HG03460 (cell line): ENCODE results near the gene IQCM.

Experiments
- ATAC-seq: cut with Tn5 transposase; IDR thresholded peaks from one replicate; pipeline ENCODE4 v1.9.1; 2021; ENCODE audit not compliant: unreplicated experiment

IQCM gene

DNA sequence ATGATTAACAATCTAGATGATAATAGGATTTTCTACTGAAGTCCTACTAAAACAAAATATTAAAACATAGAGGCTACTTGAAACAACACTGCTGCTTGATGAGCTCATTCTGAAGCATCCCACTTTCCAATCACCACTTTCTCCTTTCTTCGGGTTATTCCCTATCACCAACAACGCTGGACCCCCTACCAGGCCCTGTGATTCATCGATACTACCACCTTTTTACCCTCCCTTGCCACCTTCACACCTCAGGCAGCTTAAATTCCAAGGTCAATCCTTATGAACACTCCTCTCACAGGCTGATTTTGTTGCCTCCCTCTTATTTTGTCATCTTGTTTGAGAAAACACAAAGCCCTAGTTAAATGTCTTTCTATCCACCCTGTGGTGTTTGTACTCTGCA is 102.6 kb downstream of the IQCM start:
- ATAC-seq, result no peak

DNA sequence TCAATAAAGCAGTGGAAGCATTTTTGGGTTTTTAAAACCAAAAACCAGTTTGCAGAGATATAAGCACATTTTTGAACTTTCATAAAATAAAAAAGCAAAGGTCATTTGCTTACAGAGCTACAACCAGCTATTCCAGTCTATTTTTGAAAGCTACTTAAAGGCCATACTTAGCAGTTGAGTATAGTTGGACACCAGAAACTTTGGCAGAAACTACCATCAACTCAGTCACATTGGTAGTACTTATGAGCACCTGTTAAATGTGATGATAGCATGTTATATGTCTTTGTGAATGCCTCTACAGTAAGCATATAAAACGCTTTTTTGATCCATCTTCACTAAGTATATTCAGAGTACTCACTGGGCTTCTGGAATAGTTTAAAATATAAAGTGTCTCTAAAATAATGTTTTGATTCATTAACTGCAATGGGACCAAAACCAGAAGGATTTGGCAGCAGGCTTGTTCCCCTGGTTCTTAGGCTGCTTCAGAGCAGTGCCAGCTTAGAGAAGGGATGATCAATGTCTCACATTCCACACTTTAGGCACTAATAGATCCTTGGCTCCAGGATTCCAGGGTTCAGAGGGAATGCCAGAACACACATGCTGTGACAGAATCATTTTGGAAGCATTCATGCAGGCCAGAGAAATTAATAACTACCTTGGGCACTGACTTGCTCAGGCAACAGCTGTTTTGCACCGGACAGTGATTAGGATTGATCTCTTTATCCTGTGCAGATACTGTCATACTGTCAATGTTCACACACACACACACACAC is 103.9 kb downstream of the IQCM start:
- no peak for ATAC-seq

DNA sequence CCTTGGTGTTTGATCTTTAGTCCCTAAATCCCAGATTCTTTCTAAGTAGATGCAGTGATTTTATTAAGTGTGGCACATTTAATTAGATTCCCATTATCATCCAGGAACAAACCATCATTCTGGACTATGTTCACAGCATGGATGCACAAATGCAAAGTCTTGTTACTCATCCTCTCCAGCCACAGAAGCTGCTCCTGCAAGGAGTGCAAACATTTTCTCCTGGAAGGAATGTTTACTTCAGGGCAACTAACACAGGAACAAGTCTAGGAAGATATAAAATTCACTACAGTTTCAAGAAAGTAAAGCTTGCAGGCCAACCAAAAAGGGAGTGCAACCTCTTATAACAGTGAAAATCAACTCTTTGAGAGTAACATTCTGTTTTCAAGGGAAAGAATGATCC is 106.0 kb downstream of the IQCM start:
- no peak for ATAC-seq

DNA sequence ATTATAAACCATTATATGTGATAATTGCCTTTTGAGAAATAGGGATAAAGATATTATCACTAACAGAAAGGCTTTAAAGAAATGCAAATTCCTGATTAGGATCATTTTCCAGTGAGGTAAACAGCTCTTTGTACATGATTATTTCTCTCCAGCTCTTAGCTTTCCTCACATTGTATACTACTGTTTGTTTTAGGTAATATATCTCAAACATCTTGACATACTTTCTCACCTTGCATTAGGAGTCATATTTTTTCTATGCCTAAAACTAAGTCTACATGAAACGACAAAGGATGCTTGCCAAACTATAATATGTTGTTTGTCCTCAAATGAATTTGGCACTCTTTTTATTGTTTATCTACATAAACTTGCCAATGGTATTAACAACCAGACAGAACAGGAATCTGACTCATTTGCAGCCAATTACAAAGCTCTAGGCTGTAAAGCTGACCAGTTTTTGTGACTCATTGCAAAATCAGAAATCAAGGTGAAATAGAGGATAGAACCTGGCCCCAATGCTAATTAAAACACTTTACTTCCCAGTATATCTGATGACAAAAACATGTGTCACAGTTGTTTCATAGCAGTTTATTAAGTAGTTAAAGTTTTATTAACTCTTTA is 107.0 kb downstream of the IQCM start:
- ATAC-seq, result no peak

DNA sequence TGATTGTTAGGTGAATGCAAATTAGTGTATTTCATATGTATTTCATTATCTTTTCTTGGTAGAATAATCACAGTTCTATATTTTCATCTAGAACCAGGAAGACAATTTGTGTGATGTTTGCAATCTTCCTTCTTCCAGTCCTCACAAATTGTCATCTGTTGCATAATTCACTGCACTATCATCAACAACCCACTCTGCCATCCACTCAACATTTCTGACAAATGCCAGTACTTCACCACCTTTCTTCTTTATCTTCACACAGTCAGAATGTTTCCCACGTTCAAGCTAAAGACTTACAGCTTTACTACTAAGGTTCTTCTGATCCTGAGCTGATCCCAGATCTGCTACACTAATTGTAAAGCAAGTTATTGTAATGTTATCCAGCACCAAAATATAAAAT is 107.8 kb downstream of the IQCM start:
- no peak for ATAC-seq

DNA sequence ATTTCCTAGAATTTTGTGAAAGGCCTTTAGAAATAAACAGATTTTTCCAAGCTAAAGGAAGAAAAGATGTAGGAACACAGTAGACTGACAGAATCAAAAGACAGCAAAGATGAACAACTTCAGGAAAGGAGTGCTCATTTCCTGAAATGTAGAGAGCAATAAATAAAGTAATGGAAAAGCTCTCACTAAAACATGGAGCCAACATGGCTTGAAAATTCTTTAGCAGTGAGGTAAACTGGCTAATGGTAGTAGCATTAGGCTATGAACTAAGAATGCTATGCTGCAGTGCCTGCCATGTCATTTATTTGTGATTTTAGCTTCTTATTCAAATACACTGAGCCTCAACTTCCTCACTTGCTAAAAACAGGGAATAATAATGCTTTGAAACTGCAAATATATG is 108.7 kb downstream of the IQCM start:
- ATAC-seq, result no peak

DNA sequence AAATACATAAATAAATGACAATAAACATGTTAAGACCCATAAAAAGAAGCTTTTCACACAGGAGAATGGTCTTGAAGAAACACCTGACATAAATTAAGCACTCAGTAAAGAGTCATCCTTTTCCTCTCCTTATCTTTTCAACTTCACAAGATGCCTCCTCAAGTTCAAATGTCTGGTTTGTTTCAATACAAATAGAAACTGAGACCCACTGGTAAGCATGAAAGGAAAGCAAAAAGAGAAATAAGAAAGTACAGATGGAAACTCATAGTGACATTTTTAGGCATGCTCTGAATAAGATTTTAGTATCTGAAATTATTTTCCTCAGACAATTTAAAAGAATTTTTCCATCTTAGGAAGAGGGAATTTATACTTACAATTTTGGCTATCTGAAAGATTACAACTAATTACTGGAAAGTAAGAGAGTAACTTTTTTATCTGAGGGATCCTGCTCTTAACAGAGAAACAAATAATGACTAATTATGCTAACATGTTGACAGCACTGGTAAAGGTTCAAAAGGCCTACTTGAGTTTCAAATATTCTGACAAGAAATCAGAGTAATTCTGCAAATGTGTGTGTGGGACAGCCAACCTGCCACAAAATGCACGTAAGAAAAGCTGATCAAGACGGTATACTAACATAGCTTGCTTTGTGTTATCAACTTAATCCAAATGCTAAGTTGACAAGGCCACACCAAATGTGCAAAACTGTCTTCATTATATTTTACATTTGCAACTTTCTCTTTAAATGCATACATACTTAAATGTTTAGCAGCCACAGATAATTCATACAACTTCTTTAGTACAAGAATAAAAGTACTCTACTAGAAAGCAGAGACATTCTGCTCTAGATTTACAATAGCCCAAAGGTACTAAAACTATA is 113.0 kb downstream of the IQCM start:
- ATAC-seq, result no peak

DNA sequence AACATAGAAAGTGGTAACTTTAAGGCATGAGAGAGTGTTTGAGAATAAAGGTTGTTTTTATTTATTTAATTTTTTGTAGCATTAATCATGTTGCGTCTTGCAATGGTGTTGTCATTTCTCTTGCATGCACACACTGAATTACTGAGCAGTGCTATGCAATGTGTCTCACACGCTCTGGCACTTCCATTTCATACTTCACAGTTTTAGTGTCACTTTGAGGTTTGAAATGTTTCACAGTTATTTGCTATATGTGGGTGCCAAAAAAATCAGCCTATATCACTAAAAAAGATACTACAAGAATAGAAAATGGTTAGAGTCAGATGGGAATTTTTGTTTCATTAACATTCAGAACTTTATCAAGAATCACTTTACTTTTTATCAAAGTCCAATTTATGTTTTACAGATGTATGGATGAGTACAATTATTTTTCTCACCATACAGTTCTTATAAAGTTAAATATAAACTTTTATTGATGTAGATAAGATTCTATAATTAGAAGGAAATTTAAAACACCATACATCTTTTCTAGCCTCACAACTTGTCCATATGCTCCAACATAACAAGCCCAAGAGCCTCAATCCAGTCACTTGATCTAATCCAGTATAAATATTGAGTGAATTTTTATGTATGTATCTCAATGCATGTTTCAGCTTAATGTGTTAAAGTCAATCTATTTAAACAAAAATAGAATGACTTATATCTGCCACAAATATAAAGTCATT is 114.0 kb downstream of the IQCM start:
- no peak for ATAC-seq

DNA sequence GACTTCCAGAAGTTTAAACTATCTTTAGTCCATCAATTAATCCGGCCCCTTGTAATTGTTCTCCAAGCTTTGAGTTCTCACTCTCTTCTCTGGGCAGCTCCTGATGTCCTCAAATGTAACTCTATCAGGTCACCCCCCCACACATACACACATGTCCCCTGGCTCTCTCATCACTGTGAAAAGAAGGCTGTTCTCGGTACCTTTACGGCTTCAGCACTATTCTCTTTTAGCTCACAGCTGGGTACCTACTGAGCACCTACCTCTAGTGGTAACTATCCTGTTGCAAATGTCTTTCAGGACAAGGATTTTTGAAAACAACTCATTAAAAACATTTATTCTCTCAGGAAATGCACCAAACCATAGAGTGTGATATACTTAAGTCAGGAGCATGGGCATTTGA is 115.4 kb downstream of the IQCM start:
- ATAC-seq, result no peak

DNA sequence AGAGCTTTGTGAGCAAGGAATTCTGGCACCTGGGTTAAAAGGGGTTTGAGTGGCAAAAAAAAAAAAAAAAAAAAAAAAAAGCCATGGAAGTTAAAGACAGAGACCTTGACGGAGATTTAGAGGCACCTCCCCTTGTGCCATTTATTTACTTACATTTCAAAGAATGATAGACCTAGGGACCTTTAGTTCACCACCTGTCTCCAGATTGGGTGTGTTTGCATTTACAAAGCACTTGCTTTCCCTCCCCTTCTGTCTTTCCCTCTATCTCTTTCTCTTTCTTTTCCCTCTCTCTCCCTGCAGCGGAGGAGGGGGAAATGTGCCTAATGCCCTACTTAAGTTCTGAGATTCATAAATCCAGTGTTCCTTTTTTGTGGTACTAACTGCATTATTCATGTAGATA is 116.0 kb downstream of the IQCM start:
- no peak for ATAC-seq

DNA sequence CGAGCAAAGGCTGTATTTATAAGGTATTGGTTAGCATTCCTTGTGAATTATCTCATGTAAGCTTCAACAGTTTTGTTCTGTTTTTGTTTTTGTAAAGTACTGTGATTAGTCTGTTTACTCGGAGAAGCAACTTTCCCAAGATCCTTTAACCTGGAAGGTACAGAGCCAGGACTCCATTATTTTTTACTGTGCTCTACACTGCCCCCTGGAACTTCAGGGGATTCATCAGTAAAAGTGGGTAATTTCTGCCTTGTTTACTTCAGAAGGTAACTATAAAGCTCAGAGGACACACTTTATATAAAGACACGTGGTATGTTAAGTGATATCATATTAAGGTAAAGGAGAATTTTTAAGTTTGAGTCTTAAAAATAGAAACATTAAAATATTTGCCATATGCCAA is 124.9 kb downstream of the IQCM start:
- no peak for ATAC-seq

DNA sequence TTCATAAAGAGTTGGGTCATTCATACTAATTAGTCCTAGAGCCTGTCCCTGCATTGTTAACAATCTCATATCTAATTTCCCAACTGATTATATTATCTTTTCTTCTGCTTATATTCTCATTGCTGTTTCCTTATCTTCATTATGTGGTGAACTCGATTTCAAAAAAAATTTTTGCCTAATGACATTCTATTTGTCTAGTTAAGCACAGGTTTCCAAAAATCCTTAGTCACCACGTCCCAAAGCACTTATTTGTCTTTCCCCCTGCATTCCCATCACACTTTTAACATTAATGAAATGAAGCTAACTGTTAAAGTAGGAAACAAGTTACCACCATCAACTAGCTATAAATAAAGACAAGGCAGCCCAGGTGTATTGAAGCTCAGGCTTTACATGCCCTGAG is 131.1 kb downstream of the IQCM start:
- ATAC-seq, result no peak

DNA sequence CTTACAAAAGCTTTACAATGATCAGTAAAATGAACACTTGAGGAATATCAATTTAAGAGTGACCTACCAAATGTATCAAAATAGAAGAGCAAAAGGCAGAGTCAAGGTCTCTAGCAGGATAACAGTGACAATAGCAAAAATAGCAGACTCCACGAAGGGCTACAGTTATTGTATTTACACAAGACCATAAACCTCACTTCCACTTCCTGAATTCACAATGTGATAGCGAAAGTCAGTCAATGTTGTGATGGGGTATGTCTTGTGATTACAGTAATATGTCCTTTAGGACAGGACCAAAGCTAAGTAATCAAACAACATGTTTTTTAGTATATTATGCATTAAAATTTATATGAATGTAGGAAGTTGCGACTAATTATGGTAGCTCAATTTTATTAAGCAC is 139.6 kb downstream of the IQCM start:
- peak; percentile 70 for ATAC-seq

DNA sequence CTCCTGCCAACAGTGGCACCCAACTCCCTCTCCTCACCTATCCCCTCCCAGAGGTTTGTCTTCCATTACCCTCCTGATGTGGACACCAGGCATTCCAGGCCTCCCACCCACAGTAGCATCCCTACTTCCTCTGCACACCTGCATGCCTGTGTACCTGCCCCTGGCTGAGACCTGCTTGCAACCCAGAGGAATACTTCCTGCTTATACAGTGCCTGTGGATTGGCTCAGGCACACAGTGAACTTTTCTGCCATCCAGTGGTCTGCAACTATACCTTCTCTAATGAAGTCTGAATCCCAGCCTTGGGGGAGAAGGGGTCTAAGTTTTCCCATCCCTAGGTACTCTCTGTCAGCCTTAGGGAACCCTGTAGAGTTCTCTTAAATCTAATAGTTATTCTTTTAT is 169.9 kb downstream of the IQCM start:
- ATAC-seq, result no peak

DNA sequence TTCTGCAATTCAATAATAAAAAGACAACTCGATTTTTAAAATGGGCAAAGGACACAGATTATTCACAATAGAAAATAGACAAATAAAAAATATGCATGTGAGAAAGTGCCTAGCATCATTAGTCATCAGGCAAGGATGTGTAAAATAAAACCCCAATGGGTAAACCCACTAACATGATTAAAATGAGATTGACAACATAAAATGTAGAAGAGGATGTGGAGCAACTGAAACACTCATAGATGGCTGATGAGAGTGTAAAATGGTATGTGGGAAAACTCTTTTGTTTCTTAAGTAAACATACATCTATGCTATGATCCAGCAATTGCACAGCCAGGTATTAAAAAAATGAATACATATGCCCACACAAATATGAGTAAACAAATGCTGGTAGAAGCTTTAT is 177.6 kb downstream of the IQCM start:
- ATAC-seq, result no peak

DNA sequence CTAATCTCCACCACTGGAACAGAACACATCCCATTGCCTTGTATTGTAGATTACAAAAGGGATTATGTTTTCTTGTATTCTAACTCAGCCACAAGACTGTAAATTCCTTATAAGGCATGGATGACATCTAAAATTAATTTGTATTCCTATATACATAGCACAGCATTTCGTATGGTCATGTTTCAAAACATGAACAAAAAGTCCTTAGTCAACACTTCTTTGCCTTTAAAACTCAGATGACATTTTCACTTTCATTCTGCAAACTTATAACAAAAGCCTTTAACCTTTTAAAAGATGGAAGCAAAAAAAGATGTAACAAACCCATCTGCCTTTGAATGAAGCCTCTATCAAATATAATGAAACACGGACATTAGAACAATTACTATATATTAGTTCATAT is 181.3 kb downstream of the IQCM start:
- ATAC-seq, result no peak

DNA sequence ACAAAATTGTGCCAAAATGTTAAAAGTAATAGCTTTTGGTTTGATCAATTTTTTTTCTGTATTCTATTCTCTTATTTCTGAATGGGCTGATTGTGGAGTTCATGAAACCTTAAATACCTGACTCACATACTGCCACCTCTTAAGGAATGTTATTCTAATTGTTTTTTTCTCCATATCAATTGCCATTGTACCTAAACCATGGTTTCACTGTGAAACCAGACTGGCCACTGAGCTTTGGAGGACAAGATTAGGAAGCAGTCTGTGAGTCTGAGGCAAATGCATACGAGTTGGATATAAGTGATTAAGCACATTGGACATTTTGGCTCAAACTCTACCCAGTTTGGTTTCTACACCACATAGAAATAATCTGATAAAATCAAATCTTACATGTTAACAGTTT is 184.0 kb downstream of the IQCM start:
- no peak for ATAC-seq

DNA sequence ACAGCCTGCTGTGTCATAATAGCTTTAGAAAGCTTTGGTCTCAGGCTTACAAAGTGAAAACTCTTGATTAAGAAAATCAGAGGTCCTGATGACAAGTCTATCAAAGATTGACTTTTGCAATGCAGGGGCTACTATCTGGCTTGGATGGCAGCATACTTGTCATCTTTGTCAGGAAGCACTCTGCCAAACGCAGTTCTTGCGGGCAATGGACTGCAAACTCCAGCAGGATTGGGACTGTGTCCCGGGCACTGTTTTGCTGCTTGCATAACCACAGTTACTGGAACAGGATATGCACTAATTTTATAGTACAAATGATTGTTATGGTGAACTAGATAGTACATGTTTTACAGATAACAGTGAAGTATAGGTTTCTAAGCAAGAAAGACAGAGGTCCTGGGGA is 185.6 kb downstream of the IQCM start:
- no peak for ATAC-seq

DNA sequence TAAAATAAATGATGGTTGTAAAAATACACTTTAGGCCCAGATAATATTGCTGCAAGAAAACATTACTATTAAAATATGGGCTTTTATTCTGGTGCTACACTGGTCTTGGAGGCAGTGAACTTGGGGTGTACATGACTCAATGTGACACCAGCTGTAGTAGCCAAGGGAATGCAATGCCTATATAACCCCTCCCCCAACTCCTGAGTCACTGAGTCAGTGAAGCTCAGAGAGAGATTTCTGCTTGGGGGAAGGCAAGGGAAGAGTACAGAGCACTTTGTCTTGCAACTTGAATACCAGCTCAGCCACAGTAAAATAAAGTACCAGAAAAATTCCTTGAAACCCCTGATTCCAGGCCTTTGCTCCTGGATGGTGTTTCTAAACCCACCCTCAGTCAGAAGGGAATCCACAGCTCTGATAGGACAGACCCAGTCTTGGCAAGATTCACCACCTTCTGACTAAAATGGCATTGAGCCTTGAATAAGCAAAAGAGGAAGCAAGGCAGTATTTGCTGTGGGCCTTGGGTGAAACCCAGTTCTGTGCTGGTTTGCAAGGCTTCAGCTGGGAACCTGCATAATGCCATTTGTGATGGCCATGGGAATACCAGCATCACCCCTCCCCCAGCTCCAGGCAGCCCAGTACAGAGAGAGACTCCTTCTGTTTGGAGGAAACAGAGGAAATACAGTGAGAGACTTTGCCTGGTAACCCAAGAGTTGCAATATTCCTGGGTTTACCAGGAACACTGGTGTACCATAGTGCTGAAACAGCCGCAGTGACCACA is 209.9 kb downstream of the IQCM start:
- no peak for ATAC-seq

DNA sequence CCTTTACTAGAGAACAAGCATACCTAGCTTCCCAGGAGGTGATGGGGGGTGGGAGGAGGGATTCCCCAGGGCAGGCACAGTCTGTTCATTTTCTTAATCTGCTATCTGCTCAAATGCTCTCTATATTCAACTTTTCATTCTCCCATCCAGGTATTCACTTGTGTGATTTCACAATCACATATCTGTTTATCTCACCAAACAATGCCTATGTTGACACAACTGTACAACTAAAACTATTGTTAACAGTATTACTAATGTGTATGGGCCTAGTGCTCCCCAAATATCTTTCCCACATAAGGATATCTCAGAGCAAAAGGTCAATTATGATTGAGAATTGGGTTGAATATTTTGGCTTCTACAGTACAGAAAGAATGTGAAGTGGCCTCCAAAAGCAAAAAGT is 210.8 kb downstream of the IQCM start:
- no peak for ATAC-seq

DNA sequence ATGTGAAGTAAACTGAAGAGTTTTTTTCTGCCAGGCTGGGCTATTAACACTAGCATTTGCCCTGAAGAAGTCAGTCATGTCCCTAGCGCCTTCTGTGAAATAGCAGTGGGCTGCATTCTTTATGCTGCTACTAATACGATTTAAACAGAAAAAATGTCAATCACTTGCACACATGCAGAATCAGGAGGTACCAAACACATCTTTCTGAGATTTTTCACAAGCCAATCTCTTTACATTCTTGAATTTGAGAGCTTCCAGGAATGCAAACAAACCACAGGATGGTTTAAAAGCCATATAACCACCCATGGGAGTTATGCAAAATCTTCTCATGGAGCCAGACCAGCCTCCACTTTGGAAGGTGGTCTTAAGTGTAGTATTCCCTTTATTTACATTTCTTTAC is 220.1 kb downstream of the IQCM start:
- ATAC-seq, result no peak
